HG03342 (cell line): Measurements from ENCODE around the gene CCSER1.
A peak's percentile ranks its signal among the peaks of the same experiment; 100 is the strongest.
"Not testable (repeated sequence)": the region's sequence is repeated elsewhere in the genome, so short reads cannot be mapped to it uniquely, and the experiment has no call there.

Source experiments
- ATAC-seq: cut with Tn5 transposase; IDR thresholded peaks from one replicate; pipeline ENCODE4 v1.9.1; 2021; ENCODE audit warnings: mild to moderate bottlenecking, moderate library complexity; ENCODE audit not compliant: unreplicated experiment

CCSER1 gene

DNA sequence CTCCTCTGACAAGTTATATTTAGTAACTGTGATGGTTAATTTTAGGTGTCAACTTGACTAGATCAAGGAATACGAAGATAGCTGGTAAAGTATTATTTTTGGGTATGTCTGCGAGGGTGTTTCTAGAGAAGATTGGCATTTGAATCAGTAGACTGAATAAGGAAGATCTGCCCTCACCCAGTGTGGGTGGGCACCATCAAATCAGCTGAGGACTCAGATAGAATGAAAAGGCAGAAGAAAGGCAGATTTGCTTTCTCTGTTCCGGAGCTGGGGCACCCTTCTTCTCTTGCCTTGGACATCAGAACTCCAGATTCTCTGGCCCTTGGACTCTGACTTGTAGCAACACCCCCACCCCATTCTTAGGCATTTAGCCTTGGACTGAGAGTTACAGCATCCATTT lies 981.6 kb downstream of the CCSER1 start:
- ATAC-seq = no peak

DNA sequence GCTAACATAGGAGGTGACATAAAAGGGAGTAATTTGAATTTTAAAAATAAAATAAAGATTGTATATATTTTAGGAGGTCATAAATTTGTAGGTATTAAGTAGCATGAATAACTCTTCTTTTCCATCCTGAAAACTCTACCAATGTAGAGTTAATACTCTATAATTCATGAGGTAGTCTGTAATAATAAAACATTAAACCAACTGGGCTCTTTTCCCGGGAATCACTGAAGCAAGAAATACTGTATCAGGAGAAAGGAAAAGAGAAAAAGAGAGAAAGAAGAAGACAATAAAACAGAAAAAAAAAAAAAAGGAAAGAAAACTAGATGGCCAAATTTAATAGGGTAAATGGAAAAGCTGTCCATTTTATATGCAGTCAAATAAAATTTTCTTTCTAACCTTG lies 984.4 kb downstream of the CCSER1 start:
- no peak for ATAC-seq

DNA sequence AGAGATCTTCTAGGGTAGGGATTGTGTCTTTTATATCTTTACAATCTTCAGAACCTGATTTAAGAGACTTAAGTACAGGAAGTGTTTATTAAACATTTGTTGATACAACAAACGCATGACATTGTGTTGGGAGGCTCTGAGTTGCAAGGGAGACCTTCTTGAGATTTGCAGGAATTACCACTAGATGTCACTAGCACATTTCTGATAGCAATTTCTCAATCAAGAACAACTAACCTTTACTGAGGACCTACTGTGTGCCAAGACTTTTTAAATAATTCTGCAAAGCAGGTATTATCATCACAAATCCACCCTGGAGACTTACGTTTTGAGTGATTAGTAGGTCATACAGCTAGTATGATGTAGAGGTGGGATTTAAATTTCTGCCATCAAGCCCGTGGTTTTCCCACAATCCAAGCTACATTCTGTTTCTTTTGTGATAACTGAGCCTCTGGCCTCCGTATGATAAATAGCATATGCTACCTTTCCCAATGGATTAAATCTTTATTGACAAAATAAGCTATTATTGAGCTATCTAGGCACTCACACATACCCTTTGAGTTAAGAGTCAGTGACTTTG lies 986.0 kb downstream of the CCSER1 start:
- peak; percentile 55 for ATAC-seq

DNA sequence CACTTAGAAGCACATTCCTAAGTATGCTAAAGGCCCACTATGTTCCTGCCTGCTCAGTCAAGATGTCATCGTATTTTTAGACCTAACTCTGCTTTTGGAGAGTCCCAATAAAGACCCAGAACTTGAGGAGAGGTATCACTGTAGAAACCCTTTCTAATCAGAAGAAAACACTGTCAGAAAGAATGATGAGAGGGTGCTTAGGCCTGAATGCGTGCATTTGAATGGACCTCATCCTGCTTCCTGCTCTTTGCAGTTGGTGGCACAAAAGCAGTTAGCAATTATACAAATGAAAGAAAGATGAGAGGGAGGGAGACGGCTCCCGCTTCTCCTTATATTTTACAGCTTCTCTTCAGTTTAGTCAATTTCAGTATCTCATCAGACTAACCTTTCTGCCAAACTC lies 987.2 kb downstream of the CCSER1 start:
- no peak for ATAC-seq

DNA sequence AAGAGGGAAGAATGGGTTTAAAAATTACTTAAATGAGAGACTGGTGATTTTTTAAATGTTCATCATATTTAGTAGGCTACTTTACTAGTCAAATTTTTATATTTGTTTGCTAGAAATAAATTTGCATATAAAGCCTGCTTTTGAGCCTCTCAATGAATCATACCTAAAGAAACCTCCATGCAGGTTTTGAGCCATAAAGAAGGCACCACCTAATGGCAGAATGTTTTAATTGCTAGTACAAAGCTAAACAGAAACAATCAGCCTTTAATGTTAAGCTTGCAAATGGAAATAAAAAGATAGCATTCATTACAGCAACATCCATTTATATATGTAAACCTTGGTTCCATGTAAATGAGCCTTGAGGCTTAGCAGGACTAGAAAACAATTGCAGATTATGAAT lies 989.7 kb downstream of the CCSER1 start:
- ATAC-seq = peak; percentile 53

DNA sequence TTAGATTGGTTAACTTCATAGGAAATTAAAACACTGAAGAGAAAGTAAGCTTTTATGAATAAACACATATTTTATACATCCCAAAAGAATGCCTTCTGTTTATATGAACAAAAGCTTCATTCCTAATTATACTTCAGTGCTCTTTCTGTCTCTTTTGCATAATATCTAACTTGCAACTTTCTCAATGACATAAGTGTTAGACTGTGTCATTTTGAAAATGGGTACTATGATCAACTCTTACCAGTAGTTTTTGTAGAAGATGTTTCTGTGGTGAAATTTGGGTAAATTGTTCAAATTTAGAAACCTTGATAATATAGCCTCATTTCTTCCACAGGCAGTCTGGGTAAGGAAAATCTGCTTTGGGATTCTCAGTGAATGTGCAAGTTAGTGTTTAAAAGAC lies 991.4 kb downstream of the CCSER1 start:
- ATAC-seq = peak; percentile 58

DNA sequence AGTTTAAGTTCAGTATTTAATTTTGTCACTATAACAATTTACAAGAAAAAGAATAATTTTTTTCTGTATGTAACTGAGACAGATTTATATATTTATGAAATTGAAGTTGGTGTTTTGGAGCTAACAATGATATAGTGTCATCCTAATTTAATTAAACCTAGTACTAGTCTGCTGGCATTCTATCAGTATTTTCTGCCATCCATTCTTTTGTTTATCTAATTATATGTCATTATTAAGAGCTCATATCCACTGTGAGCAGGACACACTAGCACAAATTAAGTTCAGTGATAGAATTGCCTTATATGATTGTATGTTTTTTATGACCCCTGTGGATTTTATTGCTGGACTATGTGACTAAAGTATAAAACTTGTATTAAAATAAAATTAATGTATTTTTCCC lies 996.5 kb downstream of the CCSER1 start:
- ATAC-seq = no peak

DNA sequence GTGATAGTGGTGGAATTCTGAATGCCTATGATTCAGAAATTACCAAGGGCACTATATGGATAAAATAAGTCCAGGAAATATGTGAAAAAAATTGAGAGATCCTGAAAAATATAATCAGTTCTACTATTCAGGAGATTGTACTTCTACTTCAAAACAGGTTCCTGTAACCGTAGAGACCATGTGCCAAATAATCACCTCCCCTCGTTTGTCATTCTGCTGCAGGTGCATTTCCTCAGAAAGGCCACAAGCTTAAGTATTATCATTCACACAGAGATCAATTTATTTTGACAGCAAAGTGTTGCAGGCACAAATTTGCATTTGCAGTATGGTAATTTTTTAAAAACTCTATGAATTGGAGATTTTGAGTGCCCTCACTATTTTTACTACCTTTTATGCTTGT lies 1000.0 kb downstream of the CCSER1 start:
- ATAC-seq = no peak

DNA sequence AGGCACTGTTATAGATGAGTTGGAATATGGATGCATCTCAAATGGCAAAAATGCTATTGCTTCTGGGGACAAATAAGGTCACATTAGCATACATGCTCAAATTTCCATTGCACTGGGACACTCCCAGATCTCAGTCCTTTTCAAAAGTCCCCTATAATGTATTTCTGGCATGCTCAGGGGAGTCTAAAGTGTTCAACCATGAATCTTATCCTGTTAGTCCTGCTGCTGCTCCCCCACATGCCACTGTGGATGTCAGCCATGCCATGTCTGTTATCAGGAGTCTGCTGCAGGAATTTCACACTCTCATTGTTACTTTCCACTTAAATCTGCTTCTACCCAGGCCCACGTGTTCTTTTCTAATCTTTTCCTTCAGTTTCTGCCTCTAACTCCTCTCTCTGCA lies 1000.6 kb downstream of the CCSER1 start:
- ATAC-seq = no peak

DNA sequence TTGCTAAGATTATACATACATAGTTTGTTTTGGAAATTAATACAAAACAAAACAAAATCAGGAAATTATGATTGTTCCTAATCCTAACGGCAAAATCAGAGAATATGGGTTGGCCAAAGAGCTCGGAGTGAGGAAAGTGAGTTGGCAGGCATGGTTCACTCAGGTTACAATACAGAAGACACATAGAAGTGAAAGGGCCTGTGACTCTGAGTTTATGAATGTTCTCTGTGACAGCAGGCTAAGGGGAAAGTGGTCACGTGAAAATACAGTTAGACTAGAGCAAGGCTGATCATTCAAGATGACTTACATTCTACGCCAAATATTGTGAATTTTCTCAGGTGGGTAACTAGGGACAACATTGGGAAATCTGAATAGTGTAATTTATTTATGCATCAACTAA lies 1001.3 kb downstream of the CCSER1 start:
- no peak for ATAC-seq

DNA sequence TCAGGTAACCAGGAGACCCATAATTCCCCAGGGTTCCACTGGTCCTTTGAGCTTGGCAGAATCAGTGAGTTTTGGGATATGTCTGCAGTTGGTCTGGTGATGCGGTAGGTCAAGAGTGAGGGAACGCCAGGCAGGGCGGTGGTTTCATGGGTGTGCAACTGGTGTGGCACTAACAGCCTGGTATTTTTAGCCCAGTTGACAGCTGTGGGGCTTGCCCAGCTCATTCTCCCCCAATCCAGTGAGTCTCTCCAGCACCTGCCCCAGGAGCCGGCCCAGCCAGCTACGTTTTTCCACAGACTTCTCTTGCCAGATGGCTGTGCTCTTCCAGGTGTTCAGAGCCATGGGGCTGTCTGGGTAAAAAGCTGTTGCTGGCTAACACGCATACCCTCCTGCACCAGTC lies 1019.9 kb downstream of the CCSER1 start:
- no peak for ATAC-seq

DNA sequence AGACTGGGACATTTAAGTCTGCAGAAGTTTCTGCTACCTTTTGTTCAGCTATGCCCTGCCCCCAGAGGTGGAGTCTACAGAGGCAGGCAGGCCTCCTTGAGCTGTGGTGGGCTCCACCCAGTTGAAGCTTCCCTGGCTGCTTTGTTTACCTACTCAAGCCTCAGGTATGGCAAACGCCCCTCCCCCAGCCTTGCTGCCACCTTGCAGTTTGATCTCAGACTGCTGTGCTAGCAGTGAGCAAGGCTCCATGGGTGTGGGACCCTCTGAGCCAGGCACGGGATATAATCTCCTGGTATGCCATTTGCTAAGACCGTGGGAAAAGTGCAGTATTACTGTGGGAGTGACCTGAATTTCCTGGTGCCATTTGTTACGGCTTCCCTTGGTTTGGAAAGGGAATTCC lies 1026.8 kb downstream of the CCSER1 start:
- not testable (repeated sequence) for ATAC-seq

DNA sequence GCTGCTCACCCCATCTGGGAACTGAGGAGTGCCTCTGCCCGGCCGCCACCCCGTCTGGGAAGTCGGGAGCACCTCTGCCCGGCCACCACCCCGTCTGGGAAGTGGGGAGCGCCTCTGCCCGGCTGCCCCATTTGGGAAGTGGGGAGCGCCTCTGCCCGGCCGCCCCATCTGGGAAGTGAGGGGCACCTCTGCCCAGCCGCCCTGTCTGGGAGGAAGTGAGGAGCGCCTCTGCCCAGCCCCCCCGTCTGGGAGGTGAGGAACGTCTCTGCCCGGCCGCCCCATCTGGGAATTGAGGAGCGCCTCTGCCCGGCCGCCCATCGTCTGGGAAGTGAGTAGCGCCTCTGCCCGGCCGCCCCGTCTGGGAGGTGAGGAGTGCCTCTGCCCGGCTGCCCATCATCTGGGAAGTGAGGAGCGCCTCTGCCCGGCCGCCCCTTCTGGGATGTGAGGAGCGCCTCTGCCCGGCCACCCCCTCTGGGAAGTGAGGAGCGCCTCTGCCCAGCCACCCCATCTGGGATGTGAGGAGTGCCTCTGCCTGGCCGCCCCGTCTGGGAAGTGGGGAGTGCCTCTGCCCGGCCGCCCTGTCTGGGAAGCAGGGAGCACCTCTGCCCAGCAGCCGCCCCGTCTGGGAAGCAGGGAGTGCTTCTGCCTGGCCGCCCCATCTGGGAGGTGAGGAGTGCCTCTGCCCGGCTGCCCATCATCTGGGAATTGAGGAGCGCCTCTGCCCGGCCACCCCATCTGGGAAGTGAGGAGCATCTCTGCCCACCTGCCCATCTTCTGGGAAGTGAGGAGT lies 1040.9 kb downstream of the CCSER1 start:
- not testable (repeated sequence) for ATAC-seq

DNA sequence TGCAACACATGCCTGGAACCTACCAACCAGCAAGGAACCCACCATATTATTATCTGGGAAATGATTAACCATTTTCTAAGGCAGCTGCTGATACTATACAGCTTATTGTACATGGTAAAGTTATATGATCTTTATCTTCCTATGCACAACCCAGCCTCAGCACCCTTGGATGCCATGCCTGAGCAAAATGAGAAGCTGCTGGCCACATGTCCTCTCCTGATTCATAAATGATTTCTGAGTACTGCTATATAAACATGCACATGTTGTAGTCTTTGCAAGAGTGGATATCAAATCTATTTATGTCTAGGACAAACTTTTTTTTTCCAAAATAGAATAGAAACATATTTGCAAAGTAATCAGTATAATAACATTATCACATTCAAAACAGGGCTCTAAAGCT lies 1043.6 kb downstream of the CCSER1 start:
- ATAC-seq = no peak

DNA sequence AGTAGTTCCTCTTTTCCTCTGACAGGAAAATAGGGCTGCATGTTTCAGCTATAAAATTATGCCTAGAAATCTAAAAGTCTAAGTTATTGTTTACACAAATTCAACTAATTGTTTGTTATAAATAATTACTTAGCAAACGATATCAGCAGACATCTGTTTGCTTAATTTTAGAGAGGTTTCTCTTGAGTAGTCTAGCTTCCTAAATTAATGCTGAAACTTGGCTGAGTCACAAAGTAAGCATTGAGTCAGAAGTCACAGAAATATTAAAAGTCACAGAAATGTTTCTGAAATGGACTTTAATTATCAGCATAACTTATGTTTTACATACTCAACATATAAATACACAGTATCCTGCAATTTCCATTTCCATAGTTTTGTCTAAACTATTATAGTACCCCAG lies 1044.0 kb downstream of the CCSER1 start:
- no peak for ATAC-seq

DNA sequence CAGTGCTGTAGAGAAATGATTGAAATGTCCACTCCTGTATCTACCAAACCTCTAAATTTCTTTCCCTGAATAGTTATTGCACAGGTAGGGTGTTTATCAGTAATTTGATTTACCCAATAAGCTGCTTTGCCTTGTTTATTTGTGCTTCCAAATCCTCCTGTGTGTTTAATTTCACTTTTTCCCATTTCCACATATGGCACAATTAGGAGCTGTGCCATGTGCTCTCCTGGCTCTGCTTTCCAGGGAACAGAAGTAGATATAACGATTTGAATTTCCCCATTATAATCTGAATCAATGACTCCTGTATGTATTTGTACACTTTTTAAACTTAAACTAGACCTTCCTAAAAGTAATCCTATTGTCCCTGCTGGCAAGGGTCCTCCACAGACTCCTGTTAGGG lies 1057.9 kb downstream of the CCSER1 start:
- ATAC-seq = not testable (repeated sequence)

DNA sequence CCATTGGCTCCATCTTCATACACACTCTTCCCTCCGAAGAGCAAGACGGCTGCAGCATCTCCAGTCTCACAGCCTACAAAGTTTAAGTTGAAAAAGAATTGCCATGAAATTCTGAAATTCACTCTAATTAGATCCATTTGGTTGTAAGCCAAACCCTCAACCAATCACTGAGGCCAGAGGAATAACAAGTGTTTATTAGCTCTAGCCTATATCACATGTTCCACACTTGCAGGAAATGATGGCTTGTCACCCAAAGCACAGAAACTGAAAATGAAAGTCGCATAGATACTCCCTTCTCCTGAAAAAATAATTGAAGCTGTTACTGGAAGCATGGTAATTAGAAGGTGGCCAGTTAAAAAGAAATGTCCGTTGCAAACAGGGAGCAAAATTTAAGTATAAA lies 1071.8 kb downstream of the CCSER1 start:
- ATAC-seq = no peak

DNA sequence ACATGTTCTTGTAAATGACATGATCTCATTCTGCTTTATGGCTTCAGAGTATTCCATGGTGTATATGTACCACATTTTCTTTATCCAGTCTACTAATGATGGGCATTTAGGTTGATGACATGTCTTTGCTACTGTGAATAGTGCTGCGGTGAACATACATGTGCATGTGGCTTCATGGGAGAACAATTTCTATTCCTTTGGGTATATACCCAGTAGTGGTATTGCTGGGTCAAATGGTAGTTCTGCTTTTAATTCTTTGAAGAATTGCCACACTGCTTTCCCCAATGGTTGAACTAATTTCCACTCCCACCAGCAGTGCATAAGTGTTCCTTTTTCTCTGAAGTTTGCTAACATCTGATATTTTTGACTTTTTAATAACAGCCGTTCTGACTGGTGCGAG lies 1080.3 kb downstream of the CCSER1 start:
- no peak for ATAC-seq

DNA sequence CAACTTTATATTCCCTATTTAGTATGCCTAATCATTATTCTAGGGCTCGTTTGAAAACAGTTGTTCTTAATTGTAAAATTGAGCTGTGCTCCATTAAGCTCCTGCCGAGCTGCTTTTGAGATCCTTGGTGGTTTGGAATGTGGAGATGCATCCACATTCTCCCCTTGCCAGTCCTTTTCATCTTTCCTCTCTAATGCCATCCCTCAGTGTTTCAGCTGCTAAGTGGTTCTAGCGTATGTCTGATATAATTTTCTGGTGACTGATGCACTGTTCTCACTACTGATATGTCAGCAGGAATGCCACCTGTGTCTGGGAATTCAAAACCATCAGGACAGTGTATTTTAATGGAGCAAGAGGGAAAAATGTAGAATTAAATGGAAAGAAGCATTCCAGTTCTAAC lies 1085.0 kb downstream of the CCSER1 start:
- no peak for ATAC-seq

DNA sequence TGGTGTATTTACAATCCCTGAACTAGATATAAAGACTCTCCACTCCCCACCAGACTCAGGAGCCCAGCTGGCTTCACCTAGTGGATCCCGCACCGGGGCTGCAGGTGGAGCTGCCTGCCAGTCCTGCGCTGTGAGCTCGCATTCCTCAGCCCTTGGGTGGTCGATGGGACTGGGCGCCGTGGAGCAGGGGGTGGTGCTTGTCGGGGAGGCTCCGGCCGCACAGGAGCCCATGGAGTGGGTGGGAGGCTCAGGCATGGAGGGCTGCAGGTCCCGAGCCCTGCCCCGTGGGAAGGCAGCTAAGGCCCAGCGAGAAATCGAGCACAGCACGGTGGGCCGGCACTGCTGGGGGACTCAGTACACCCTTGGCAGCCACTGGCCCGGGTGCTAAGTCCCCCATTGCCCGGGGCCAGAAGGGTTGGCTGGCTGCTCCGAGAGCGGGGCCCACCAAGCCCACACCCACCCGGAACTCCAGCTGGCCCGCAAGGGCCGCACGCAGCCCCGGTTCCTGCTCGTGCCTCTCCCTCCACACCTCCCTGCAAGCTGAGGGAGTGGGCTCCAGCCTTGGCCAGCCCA lies 1090.7 kb downstream of the CCSER1 start:
- not testable (repeated sequence) for ATAC-seq

DNA sequence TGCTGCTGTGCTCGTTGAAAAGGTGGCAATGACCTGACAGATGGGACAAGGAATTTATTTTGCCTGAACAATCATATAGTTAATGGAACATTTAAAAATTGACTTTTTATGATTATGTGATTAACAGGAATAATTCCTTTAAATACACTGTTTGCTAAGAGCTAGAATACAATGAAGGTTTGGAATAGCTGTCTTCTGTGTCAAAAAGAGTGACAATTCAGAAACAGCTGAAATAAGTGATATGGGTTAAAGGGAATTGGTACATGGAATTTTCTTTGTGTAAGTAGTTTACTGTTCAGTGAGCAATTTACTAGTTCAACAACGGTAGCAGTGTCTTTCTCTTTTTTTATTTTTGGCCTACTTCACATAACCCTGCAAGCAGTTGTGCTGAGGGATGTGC lies 1093.1 kb downstream of the CCSER1 start:
- no peak for ATAC-seq

DNA sequence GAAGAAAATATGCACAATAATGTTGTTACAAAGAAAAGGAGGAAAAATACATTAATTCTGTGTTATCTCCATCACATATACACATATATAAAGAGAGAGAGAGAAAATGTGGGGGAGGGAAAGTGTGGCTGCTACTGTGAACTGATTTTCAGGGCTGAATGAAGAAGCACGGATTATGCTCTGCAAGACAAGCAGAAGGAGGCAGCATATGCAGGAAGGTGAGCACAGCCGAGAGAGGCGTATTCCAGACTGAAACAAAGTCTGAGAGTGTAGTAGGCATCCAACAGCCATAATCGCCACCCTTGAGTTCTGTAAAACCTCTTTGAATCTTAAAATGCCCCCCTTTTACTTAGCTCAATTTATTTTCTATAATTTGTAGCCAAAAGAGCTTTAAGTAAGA lies 1094.8 kb downstream of the CCSER1 start:
- no peak for ATAC-seq
